Fibroblast of peridontal ligament (primary cell): ENCODE measurements around the gene CMSS1.

Experiments
- DNase-seq: peaks from one replicate; pipeline ENCODE4 v3.0.0-alpha.2; 2010; ENCODE audit errors: extremely low read depth

The CMSS1 gene

DNA sequence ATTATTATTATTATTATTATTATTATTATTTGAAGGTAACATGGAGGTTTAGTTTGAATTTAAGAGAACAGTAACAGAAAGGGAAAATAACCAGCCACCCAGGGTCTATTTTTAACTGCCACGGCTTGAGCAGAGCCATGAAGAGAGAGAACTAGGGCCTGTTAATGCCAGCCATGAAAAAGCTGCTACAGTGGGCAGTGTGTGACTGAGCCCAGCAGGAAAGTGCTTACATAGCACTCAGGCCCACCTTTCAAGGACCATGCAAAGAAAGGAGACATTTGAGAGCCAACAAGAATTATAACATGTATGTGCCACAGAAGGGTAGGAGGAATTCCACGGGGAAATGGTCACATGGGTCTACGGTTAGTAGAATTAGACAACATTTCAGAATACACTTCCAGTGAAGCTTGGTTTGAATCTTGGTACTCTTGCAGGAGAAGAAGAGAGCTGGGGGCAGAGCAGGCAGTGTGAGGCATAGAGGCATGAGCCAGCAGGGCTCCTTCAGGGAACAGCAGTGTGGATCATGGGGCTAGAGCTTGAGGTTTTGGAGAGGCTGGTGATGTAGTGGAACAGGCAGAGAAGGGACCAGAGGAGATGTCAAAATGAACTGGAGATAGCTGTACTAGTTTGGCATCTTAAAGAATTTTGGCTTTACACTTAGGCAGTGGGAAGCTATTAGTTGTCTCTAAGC, 140.7 kb downstream of the CMSS1 start:
- no peak for DNase-seq

DNA sequence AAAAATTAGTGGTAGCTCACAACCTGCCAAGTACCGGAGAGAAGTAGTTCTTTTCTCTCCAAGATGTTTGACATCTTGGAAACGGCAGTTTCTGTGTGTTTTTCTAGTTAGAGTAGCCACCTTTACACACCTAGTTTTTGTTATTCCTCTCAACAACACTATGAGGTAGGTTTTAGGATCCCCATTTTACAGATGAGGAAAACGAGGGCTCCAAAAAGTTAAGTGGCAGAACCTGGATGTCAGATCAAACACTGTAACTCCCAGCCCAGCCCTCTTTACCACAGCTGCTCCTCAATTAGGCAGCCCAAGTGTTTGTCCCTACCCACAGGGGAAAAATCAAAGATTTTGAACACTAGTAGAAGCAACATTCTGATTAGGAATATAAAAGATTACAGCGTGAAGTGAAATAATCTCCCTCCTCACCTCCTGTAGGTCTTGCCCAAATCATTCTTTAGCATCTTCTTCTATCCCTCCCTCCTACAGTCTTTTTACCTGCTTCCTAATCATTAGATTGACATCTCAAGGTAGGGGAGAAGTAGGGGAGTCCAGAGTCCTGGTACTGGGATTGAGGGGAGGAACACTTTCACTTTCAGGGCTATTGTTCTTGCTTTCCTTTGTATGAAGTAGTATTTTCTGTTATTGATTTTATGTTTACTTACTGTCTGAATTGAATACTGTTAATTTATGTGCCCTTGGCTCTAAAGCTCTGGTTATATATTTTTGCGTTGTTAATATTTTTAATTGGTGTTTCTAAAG, 142.6 kb downstream of the CMSS1 start:
- DNase-seq = no peak

DNA sequence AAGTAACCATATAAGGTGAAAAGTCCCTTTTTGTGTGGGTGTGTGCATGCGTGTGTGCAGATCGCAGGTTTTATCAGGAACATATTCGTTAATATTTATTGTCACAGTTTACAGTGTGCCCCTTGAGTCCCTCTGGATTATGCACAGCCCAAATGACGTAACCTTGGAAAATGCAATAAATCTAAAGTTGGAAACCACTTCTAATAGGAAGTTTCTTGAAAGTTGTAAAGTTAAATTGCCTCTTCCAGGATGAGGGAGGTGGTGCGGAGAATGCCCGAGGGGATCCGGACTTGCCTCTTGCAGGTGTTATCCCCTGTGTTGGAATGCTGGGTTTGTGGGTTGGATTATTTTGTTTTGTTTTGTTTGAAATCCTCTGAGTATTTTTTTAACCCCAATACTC, 143.3 kb downstream of the CMSS1 start:
- DNase-seq = no peak

DNA sequence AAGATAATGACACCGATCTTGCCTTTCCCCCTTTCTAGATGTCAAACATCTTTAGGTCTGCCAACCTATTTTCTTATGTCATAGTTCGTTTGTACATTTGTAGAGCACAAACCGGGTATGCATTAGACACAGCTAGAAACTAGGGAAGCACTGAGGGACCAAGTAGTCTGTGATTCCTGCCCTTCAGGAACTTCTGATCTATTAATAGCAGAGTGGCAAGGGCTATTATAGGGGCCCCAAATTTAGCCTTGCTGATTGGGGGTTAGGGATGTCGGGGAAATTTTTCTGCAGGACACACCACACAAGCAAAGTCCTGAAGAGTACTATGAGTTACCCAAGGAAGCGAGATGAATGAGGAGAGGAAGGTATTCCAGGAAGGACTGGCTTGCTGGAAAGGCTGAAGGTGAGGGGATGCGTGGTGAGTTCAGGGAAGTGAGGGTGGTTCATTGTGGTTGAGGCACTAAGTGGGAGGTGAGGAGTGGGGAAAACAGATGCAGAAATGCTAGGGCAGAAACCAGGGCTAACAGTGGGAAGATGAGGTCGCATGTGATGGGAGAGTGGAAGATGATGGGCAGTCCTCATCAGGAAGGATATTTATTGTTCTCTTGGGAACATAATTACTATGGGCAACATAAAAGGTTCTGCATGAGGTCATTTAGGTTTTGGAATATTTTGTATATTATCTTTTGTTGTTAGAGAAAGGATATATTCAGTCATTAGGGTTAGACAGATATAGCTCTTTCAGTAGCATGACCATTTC, 144.3 kb downstream of the CMSS1 start:
- no peak for DNase-seq

DNA sequence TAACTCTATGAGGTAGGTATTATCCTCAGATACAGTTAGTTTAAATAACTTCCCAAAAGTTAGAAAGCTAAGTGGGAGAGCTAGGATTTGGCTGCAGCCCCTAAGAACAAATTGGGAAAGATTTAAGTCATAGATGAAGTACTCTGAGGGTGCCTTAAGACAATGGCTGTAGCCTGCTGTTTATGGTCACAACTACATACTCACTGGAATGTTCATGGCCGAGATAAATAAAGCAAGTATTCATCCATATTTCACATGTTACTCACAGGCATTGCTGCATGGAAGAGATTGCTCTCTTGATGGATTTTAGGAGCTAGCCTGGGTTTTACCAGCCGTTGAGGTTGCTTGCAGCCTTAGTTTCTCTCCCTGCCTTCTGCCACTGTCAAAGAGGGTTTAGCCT, 145.0 kb downstream of the CMSS1 start:
- peak; percentile 88 for DNase-seq

DNA sequence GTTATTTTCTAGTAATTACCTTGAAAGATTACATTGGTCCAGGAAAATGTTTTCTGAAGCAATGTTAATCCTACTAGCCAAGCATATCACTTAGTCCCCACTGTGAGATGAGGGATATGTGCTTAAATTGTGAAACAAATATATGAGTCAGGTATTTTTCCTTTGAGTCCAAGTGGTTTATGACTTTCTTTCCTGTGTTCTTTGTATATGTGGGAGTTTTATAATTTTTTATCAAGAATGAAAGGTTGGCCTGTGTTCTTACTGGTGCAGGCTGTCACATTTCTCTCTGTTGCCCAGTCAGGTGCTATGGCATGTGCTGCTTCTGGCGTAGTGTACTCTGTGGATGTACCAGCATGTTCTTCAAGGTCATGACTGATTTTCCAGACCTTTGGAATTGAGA, 147.4 kb downstream of the CMSS1 start:
- peak; percentile 46 for DNase-seq

DNA sequence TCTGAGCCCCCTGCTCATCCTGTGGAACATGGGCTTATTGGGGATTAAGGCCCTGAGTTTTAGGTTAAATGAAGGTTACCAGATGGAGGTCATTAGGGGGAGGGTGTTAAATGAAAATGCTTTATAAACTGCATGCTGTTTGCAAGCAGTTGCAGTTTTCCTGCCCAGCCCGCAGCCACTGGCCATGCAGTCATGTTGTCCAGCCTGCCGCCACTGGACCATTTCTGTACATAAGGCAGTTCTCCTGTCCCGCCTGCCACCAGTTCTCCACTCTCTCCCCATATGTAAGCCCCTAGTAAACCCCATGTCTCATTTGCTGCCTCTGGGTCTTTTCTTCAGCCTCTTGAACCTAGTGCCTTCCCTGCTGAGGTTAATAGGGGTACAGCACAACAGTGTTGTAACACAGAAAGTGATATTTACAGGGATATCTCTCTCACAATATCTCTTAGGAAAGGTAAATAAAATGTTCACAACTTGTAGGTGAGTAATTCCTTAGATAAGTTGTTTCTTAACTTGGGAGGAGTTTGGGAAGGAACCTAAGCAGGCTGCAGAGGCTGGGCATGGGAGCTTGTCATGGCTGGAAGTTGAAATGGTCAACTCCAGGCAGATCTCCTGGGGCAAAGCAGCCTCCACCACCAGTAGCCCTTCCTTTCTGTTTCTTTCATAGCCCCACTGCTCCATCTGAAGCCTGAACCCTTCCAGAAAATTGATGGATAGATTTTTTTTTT, 148.2 kb downstream of the CMSS1 start:
- DNase-seq = no peak

DNA sequence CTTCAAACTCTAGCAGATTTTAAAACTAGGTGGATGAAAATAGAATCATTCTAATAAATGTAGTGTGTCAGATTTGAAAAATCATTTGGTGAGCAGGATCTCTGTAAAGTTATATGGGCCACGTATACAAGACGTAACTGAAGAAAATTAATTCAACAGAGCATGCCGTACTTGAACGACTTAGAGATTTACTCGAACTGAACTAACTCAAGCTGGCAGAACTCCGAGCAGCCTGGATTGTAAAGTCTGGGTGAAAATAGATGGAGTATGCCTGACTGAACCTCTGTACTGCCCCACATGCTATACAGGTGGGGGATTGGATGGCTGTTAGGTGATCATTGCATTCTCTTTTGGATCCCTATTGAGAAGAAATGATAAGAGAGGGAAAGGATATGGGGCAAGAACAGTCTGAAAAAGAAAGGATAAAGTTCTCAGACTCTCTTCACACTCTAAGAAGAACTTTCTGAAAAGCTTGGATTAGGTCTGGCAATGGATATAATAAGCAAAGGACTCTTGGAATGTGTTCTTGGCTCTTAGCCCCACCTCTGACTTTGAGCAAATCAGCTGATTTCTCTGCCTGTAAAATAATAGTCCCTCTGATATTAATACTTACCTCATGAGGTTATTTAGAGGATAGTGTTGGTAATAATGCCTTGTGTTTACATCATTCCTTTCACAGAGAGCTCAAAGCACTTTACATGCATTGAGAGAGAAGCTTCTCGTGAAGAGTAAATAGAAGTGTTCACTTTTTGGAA, 149.2 kb downstream of the CMSS1 start:
- peak; percentile 79 for DNase-seq

DNA sequence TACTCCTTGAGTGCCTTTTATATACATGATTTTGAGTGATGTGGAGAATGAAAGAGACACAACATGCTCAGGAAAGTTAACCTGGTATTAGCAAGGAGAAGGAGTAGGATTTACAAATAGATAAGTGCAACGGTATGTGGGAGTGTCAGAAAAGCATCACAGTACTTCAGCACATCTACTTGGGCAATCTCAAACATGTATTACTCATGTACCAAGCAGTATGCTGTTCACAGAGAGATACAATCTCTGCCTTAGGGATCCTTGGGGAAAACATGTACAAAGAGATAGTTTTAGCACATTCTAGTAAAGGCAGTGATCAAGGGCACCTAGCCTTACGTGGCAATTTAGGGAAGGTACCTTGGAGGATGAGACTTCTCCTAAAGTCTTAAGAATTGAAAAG, 150.1 kb downstream of the CMSS1 start:
- DNase-seq = no peak

DNA sequence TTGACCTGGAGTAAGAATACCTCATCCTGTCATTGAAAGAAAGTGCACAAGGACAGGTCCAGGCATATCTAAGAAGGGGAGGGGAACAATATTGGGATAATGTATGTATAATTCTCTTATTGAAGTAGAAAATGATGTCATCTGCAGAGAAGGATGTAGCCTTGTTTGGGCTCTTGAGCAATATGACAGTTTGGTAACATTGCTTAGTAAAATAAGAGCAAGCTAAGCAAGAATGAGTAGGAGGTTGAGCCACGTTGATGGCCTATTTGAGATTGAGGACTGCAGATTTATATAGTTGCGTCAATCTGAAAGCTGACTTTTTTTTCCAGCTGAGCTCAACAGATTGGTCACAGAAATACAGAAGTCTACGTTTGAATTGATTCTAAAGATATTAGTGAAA, 151.5 kb downstream of the CMSS1 start:
- DNase-seq = no peak

DNA sequence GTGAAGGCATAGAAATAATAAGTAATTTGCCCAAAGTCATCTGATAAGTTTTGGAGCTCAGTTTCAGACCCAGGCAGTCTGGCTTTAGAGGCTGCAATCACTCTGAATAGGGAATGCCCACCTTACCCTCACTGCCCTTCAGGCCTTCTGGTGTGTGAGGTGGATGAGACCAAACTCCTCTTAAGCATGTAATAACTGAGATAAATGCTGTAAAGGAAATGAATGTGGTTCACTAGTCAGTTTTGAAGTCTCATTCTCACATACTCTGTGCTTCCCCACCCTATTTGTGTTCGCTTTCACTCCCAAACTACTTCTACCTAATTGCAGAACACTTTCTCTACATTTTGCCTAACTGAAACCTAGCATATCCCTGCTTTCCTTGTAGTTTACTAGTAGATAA, 152.5 kb downstream of the CMSS1 start:
- DNase-seq = no peak

DNA sequence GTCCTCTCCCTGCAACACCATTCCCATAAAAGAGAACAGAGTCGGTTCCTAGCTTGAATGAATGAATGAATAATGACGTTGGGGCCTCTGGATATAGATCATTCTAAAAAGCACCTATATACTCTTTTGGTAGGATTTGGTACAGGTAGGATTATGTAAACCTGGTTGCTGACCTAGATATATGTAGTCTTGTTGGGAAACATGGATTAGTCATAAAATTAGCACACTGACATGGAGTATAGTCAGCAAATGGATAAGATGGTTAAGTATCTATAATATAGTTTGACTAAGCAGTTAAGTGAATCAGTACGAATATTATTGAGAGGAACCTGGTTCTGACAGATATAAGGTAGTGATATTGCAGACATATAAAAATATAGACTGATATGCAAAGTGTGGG, 154.1 kb downstream of the CMSS1 start:
- no peak for DNase-seq

DNA sequence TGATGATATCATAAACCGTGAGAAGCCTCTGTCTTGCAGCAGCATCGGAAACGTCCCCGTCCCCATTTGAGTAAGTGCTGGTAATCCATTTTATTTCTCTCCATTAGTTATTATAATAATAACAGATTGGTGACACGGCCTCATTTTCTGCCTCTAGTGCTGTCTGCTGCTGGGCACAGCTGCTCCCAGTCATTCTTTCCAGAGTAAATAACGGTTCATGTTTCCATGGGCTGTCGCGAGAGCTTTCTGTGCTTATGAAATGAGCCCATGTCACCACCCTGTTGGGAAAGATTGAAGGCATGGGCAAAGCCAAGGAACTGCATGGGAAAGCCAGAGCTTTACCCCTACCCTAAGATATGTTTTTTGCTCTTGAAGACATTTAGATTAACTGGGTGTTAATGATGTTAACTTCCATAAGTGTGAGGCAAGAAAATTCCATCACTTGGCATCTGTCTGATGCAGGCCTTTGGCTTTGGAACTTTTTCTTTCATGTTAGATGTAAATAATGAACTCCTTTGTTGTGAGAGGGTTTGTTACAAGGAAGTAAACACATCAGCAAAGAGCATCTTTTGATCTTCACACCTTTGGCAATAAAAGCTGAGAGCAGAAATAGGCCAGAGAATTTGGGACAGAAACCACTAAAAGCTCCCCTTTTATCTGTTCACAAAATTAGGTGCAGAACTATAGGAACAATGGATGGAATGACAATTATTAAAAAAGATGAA, 154.9 kb downstream of the CMSS1 start:
- no peak for DNase-seq

DNA sequence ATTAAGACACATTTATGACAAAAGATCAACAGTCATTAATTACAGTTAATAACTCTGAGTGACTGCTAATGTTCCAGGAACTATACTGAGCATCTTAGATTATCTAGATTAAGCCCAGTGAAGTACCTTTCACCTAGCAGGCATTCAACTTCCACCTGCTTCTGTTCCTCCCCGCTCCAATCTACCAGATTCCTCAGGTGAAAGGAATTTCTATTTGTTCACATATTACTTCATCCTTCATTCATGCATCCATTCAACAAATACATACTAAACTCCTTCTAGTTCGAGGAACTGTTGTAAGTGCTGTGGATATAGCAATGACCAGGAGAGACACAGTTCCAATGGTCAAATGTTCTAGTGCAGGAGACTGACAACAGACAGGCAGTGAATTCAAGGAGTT, 157.3 kb downstream of the CMSS1 start:
- no peak for DNase-seq

DNA sequence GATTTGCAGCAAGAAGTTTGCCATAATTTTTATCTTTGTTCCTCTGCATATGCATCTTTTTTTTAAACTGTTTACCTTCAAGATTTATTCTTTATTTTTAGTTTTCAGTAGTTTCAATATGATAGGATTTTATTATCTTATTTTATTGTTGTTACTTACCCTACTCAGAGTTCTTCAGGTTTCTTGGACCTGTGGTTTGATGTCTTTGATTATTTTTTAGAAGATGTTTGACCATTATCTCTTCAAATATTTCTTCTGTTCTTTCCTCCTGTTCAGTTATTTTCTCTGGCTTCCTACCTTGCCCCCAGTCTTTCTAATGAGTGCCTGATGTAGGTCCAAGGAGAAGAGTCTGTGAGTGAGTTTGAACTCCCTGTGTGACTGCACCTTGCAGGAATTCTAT, 158.9 kb downstream of the CMSS1 start:
- DNase-seq = no peak

DNA sequence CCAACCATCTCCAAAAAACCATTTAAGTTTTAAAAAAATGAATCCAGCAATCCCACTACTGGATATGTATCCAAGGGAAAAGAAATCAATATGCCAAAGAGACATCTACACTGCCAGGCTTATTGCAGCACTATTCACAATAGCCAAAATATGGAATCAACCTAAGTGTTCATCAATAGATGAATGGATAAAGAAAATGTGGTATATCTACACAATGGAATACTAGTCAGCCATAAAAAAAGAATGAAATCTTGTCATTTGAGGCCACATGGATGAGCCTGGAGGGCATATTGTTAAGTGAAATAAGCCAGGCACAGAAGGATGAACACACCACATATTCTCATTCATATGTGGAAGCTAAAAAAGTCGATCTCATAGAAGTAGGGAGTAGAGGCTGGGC, 160.6 kb downstream of the CMSS1 start:
- DNase-seq = no peak

DNA sequence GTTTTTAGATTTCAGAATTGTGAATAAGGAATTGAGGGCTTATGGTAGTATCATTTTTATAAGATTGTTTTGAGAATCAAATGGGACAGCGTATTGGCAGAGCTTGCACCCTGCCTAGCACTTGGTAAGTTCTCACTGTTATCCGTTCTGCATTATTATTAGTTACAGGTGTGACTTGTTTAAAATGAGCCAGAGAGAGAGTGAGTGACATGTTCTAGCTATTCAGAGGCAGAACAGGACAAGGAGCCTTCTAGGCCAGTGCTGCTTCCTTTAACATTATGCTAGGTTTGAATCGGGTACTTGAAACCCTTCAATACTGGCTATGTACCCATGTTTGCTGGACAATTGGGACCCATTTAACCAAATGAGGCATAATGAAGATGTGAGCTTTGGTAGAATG, 162.9 kb downstream of the CMSS1 start:
- no peak for DNase-seq

DNA sequence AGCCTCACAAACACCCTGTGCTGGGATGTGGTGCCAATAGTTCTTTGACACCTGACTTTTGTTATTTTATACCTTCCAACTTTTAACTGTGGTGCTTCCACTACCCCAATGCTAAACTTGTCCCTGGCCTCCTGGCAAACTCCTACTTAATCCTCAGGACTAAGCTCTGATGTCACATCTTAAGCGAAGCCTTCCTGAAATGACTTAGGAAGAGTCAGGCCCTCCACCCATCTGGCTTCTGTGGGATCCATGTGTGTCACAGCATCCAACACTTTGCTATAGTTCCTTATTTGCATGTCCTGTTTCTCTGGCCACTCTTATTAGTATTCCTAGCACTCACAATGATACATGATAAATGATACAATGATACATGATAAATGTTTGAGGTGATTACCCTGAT, 163.5 kb downstream of the CMSS1 start:
- no peak for DNase-seq

DNA sequence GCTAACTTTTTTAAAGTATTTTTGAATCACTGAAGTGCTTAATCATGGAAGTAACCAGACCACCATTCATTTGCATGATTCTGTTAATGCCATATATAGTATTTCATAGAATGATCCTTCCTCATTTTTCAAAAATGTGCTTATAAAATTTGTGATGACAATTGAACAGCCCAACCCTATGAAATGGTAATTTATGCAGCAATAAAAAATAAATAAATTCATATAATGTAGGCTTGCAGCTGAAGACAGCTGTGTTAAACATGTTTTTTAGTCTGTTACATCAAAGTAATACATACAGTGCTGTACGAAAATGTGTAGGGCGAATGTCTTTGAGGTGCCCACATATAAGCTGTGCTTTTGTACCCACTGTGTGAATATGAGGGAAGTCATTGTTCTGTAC, 165.0 kb downstream of the CMSS1 start:
- DNase-seq = no peak

DNA sequence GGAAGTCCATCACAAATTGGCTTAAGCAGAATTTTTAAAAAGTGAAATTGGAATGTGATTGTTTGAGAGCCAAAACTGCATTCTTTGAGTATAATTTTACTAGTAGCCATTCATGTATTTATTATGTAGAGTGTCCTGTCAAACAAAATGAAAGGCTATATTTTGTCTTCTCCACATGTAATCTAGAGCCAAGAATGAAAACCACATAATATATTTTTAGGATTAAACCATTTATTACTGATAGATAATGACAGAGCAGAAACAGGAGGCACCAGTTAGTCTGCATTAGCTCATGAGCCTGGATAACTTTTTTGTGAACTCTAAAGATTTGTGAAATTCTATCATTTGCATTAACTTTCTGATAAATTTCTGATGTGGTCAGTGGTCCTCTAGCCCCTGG, 166.5 kb downstream of the CMSS1 start:
- no peak for DNase-seq

DNA sequence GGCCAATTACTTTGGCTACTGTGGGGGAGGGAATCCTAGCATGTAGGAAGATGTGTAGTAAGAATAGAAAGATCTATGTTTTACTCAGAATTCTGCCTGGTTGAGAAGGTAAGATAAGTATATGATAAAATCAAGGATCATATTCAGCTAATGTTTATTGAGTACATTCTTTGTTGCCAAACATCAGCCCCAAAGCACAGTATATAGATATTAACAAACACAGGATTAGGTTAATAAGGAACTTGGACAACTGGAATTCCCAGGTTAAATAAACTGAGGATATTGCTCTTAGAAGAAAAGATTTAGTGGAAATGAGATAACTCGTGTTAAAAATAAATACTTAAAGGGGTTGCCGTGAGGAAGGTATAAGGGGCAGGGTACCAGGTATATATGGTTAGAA, 167.0 kb downstream of the CMSS1 start:
- DNase-seq = no peak
